ENCODE measurements around the gene ASTL.
"Not testable (repeated sequence)": the region's sequence is repeated elsewhere in the genome, so short reads cannot be mapped to it uniquely, and the experiment has no call there.

ASTL gene

GRCh38 chr2:96143231-96143847 is 5.0 kb upstream of the ASTL start:
- no peak overlapping the region for H3K4me3 ChIP-seq (ENCODE audit: control insufficient read depth, low read depth, low read length)
- TF ChIP-seq, protein P1, sequence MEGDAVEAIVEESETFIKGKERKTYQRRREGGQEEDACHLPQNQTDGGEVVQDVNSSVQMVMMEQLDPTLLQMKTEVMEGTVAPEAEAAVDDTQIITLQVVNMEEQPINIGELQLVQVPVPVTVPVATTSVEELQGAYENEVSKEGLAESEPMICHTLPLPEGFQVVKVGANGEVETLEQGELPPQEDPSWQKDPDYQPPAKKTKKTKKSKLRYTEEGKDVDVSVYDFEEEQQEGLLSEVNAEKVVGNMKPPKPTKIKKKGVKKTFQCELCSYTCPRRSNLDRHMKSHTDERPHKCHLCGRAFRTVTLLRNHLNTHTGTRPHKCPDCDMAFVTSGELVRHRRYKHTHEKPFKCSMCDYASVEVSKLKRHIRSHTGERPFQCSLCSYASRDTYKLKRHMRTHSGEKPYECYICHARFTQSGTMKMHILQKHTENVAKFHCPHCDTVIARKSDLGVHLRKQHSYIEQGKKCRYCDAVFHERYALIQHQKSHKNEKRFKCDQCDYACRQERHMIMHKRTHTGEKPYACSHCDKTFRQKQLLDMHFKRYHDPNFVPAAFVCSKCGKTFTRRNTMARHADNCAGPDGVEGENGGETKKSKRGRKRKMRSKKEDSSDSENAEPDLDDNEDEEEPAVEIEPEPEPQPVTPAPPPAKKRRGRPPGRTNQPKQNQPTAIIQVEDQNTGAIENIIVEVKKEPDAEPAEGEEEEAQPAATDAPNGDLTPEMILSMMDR (IDR thresholded peaks at IDR 0.05; ENCODE audit: control insufficient read depth, insufficient read depth, low read depth, low read length, missing control alignments), result no peak
- DNase-seq (ENCODE audit: low read depth), result no peak

- TF ChIP-seq, protein P1 (IDR thresholded peaks at IDR 0.05; ENCODE audit: control insufficient read depth, insufficient read depth, low read depth, low read length, missing control alignments), result no peak
- H3K4me3 ChIP-seq (ENCODE audit: control insufficient read depth, low read depth, low read length), result no peak overlapping the region
- DNase-seq (ENCODE audit: low read depth), result no peak
Observed at GRCh38 chr2:96142217-96143113, 4.2 kb upstream of the ASTL start.

DNA sequence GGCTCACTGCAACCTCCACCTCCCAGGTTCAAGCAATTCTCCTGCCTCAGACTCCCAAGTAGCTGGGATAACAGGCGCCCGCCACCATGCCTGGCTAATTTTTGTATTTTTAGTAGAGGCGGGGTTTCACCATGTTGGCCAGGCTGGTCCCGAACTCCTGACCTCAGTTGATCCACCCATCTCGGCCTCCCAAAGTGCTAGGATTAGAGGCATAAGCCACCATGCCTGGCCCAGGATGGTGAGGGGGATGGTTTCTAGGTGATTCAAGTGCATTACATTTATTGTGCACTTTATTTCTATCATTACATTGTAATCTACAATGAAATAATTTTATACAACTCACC is 3.3 kb upstream of the ASTL start:
- H3K4me3 ChIP-seq (ENCODE audit: control insufficient read depth, low read depth, low read length); DNase-seq (ENCODE audit: low read depth): not testable (repeated sequence)

- H3K4me3 ChIP-seq (ENCODE audit: control insufficient read depth, low read depth, low read length), result no peak overlapping the region
- TF ChIP-seq, protein P1 (IDR thresholded peaks at IDR 0.05; ENCODE audit: control insufficient read depth, insufficient read depth, low read depth, low read length, missing control alignments), result no peak
- DNase-seq (ENCODE audit: low read depth), result no peak
Observed at GRCh38 chr2:96140941-96141623, 2.8 kb upstream of the ASTL start.

GRCh38 chr2:96139181-96139758 is 968 bp upstream of the ASTL start:
- H3K4me3 ChIP-seq (ENCODE audit: control insufficient read depth, low read depth, low read length), result no peak overlapping the region
- DNase-seq (ENCODE audit: low read depth), result no peak
- TF ChIP-seq, protein P1 (IDR thresholded peaks at IDR 0.05; ENCODE audit: control insufficient read depth, insufficient read depth, low read depth, low read length, missing control alignments), result no peak

GRCh38 chr2:96137321-96138178 is 752 bp downstream of the ASTL start:
- DNase-seq (ENCODE audit: low read depth), result no peak
- TF ChIP-seq, protein P1 (IDR thresholded peaks at IDR 0.05; ENCODE audit: control insufficient read depth, insufficient read depth, low read depth, low read length, missing control alignments), result no peak
- H3K4me3 ChIP-seq (ENCODE audit: control insufficient read depth, low read depth, low read length), result no peak overlapping the region

Measured in AG09309 (cell line).